ENCODE data around the gene CRB3. TPM values are rescaled to one million over a fixed set of nuclear protein-coding genes. Genes with fewer than 3 reads are reported as not detected.
"Not testable (repeated sequence)": the region's sequence is repeated elsewhere in the genome, so short reads cannot be mapped to it uniquely, and the experiment has no call there.

Gene CRB3
- total and polyA plus RNA-seq, 2 experiments from 2014 or later: 11.8 to 44.4 TPM

DNA sequence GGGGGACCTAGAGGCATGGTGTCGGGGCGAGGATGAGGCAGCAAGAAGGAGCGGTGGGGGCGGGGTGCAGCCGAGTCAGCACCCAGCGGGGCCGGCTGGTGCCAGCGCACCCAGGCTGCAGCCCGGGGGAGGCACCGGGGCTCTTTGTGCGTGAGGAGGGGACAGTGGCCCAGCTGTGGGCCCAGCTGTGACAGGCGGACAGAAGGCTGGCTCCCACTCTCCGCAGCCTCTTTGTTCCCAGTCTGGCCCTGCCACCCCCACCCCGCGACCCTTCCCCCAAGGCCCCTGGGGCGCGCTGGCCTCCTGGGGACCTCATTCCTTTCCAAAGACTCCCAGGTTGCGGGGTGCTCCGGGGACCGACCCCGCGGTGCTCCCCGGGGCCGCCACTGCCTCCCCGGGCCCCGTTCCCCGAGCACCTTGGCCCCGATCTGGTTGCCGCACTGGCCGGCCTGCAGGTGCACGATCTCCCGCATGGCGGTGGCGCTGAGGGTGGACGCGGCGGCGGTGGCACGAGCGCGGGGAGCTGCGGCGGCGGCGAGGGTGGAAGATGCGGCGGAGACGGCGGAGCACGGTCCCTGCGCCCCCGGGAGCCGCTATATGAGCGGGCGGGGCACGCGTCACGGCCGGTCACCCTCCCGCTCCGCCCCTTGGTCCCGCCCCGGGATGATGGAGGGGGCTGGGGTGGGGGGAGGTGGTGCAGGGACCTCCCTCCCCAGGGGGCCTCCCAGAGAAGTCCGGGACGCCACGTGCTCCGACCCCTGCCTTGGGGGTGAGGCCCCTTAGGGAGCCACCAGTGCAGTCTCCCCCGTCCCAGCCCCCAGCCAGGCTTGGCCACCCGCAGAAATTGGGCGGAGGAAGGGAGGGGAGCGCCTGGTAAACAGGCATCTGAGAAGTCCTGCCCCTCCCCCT is 37.9 kb downstream of the CRB3 start, which contains the start of gene TUBB4A:
Gene TUBB4A, minus strand, starts transcription at position 570 of the 909 bp plus-strand sequence. Its CDS starts 97 bp downstream, at position 473.
- no peak for TF ChIP-seq EZH2phosphoT487 (IDR thresholded peaks at IDR 0.05; ENCODE audit: unreplicated experiment)
- no peak for TF ChIP-seq ETS1 (IDR thresholded peaks at IDR 0.05)
- peak; percentile 47 for TF ChIP-seq CREB1 (CRISPR knock-in tag; IDR thresholded peaks at IDR 0.05; ENCODE audit: low read depth)
- no peak for TF ChIP-seq ZNF331 (CRISPR knock-in tag; IDR thresholded peaks at IDR 0.05; ENCODE audit: low read depth)
- TF ChIP-seq, protein P1, sequence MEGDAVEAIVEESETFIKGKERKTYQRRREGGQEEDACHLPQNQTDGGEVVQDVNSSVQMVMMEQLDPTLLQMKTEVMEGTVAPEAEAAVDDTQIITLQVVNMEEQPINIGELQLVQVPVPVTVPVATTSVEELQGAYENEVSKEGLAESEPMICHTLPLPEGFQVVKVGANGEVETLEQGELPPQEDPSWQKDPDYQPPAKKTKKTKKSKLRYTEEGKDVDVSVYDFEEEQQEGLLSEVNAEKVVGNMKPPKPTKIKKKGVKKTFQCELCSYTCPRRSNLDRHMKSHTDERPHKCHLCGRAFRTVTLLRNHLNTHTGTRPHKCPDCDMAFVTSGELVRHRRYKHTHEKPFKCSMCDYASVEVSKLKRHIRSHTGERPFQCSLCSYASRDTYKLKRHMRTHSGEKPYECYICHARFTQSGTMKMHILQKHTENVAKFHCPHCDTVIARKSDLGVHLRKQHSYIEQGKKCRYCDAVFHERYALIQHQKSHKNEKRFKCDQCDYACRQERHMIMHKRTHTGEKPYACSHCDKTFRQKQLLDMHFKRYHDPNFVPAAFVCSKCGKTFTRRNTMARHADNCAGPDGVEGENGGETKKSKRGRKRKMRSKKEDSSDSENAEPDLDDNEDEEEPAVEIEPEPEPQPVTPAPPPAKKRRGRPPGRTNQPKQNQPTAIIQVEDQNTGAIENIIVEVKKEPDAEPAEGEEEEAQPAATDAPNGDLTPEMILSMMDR (conservative IDR thresholded peaks at IDR 0.05; ENCODE audit: low read depth in 2 of 2): no peak
- peak; percentile 63 for TF ChIP-seq POLR2AphosphoS5 (IDR thresholded peaks at IDR 0.05; ENCODE audit: low read depth)
- Histone ChIP-seq H3K4me1 (ENCODE audit: insufficient read depth) (peaks cover 6% of the 10 kb centered on the region; the same call in 1 of the 2 replicates), H3K4me2 (peak within 1 kb of the TSS; percentile 91), H4K20me1 (replicated peaks; ENCODE audit: insufficient read depth) (no peaks in the 10 kb centered on the region), H3K79me2 (replicated peaks; ENCODE audit: insufficient read depth) (no peaks in the 10 kb centered on the region), H3K27me3 (ENCODE audit: insufficient read depth) (peaks cover 10% of the 10 kb centered on the region; the same call in 1 of the 2 replicates), H3K4me3 (peak within 1 kb of the TSS; percentile 86), H3K36me3 (ENCODE audit: insufficient read depth) (no peaks in the 10 kb centered on the region), H2AFZ (peak within 1 kb of the TSS; percentile 97), H3K9me2 (ENCODE audit: insufficient read depth) (no peaks in the 10 kb centered on the region), H3F3A (replicated peaks; ENCODE audit: low read depth) (no peaks in the 10 kb centered on the region), H3K27ac (ENCODE audit: low read depth) (no peak within 1 kb of the TSS)
- H3K9me3 Mint-ChIP-seq: no peaks in the 10 kb centered on the region; the same call in 2 of the 3 replicates
- ATAC-seq (peak; percentile 77), DNase-seq (ENCODE audit: low spot score) (peak; percentile 62)
- H3K27me3 Mint-ChIP-seq (ENCODE audit: insufficient read depth, low read depth, poor library complexity): peaks cover 25% of the 10 kb centered on the region
- peaks cover 10% of the 10 kb centered on the region for H3K4me1 Mint-ChIP-seq
- H3K27ac Mint-ChIP-seq: peak within 1 kb of the TSS; percentile 67; the same call in 1 of the 2 replicates
- H3K36me3 Mint-ChIP-seq (ENCODE audit: low read depth): no peaks in the 10 kb centered on the region; the same call in 2 of the 3 replicates
- H3K4me3 Mint-ChIP-seq: peak within 1 kb of the TSS; percentile 86

GRCh38 chr19:6503407-6504201 is 39.5 kb downstream of the CRB3 start:
- Histone ChIP-seq H4K20me1 (replicated peaks; ENCODE audit: insufficient read depth) (no peaks in the 10 kb centered on the region), H3K9me2 (ENCODE audit: insufficient read depth) (no peaks in the 10 kb centered on the region), H3K4me1 (ENCODE audit: insufficient read depth) (peaks cover 6% of the 10 kb centered on the region; the same call in 1 of the 2 replicates), H3K79me2 (replicated peaks; ENCODE audit: insufficient read depth) (no peaks in the 10 kb centered on the region), H3F3A (replicated peaks; ENCODE audit: low read depth) (no peaks in the 10 kb centered on the region), H3K4me2 (no peak overlapping the region), H3K27me3 (ENCODE audit: insufficient read depth) (peaks cover 10% of the 10 kb centered on the region; the same call in 1 of the 2 replicates), H3K27ac (ENCODE audit: low read depth) (no peak overlapping the region), H2AFZ (no peak overlapping the region), H3K4me3 (no peak overlapping the region), H3K36me3 (ENCODE audit: insufficient read depth) (no peaks in the 10 kb centered on the region)
- peaks cover 10% of the 10 kb centered on the region for H3K4me1 Mint-ChIP-seq
- no peaks in the 10 kb centered on the region; the same call in 2 of the 3 replicates for H3K36me3 Mint-ChIP-seq (ENCODE audit: low read depth)
- H3K27ac Mint-ChIP-seq: no peak overlapping the region
- peak overlapping the region; percentile 49; the same call in 2 of the 3 replicates for H3K4me3 Mint-ChIP-seq
- TF ChIP-seq ZNF114 (CRISPR knock-in tag; IDR thresholded peaks at IDR 0.05): no peak
- TF ChIP-seq ETS1 (IDR thresholded peaks at IDR 0.05): no peak
- TF ChIP-seq ZNF331 (CRISPR knock-in tag; IDR thresholded peaks at IDR 0.05; ENCODE audit: low read depth): no peak
- no peak for ATAC-seq
- no peaks in the 10 kb centered on the region; the same call in 2 of the 3 replicates for H3K9me3 Mint-ChIP-seq
- DNase-seq (ENCODE audit: low spot score): no peak
- H3K27me3 Mint-ChIP-seq (ENCODE audit: insufficient read depth, low read depth, poor library complexity): peaks cover 22% of the 10 kb centered on the region

- not testable (repeated sequence) for H3K79me2 ChIP-seq (replicated peaks; ENCODE audit: insufficient read depth); H3K4me3 ChIP-seq; H3K4me1 ChIP-seq (ENCODE audit: insufficient read depth); H3K27ac Mint-ChIP-seq; H2AFZ ChIP-seq; H3K4me2 ChIP-seq; DNase-seq (ENCODE audit: low spot score); ATAC-seq; H3K36me3 ChIP-seq (ENCODE audit: insufficient read depth); H3K27ac ChIP-seq (ENCODE audit: low read depth); H3K36me3 Mint-ChIP-seq (ENCODE audit: low read depth); H4K20me1 ChIP-seq (replicated peaks; ENCODE audit: insufficient read depth); H3K27me3 ChIP-seq (ENCODE audit: insufficient read depth); H3K9me2 ChIP-seq (ENCODE audit: insufficient read depth); H3K9me3 Mint-ChIP-seq; H3F3A ChIP-seq (replicated peaks; ENCODE audit: low read depth); H3K4me1 Mint-ChIP-seq; H3K4me3 Mint-ChIP-seq; H3K27me3 Mint-ChIP-seq (ENCODE audit: insufficient read depth, low read depth, poor library complexity)
Observed at GRCh38 chr19:6508028-6508771, 44.1 kb downstream of the CRB3 start.

Data from GM23338 (cell line).